GM18861 (cell line): ENCODE results near the gene ANTXR2.
"Not testable (repeated sequence)": the region's sequence is repeated elsewhere in the genome, so short reads cannot be mapped to it uniquely, and the experiment has no call there.

ENCODE experiments used
- ATAC-seq: cut with Tn5 transposase; IDR thresholded peaks from one replicate; pipeline ENCODE4 v1.9.1; 2021; ENCODE audit not compliant: unreplicated experiment

Gene ANTXR2

DNA sequence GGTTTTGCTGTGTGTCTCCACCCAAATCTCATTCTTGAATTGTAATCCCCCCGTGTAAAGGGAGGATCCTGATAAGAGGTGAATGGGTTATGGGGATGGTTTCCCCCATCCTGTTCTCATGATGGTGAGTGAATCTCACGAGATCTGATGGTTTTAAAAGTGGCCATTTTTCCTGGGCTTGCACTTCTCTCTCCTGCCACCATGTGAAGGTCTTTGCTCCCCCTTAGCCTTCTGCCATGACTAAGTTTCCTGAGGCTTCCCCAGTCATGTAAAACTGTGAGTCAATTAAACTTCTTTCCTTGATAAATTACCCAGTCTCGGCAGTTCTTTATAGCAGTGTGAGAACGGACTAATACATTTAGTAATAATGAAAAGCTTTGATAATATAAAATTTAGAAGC is 46.9 kb downstream of the ANTXR2 start:
- no peak for ATAC-seq

DNA sequence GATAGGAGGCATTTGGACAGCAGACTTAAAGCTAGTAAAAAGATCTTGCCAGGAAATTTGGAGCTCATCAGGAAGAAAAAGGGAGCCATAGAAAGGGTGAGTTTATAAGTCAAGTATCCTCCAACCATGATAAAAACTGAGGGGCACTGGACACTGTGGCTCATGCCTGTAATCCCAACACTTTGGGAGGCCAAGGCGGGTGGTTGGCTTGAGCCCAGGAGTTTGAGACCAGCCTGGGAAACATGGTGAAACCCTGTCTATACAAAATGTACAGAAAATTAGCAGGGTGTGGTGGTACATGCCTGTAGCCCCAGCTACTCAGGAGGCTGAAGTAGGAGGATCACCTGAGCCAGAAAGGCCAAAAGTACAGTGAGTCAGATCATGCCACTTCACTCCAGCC is 48.7 kb downstream of the ANTXR2 start:
- ATAC-seq, result no peak

DNA sequence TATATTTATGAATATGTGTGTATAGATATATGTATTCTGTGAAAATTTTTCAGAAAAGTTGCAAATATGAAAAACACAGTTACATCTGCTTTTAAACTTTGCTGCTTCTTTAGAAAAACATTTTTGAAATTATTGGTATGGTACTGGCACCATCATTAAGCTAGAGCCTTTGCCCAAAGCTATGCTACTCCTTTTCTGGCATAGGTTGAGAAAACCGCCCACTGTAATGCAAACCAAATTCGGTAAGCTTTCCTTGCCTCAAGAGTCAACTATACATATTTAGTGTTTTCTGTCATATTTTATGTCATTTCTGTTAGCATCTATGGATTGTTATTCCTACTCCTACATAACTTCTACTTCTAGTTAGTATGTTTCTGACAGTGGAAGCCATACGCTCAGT is 50.7 kb downstream of the ANTXR2 start:
- no peak for ATAC-seq

DNA sequence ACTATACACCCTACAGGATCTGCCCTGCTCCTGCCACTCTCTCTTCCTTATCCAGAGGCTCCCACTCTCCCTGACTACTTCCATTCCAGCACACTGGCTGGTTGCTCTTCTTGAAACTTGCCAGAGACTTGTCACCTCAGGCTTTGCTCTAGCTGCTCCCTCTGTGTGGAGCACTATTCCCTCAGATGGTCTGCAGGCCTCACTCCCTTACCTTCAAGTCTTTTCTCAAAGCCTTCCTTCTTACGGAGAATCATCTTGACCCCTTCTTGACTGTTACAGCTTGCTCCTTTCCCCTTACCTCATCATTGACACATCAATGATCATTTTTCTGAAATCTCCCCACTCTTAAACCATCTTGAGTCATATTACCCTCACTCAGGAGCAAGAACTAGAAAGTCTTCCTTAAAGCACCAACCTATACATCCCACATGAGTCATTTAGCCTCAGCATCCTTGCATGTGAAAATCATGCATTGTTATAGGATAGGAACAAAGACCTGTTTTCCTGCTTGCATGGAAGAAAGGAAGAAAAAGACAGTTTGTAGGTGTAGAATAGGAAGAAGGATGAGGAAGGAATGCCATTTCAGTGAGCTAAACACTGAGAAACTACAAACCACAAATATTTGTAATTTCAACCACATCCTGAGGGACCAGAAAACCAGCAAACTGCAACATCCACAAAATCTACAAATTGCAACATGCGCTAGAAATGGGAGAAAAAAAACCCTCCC is 55.7 kb downstream of the ANTXR2 start:
- ATAC-seq, result no peak

DNA sequence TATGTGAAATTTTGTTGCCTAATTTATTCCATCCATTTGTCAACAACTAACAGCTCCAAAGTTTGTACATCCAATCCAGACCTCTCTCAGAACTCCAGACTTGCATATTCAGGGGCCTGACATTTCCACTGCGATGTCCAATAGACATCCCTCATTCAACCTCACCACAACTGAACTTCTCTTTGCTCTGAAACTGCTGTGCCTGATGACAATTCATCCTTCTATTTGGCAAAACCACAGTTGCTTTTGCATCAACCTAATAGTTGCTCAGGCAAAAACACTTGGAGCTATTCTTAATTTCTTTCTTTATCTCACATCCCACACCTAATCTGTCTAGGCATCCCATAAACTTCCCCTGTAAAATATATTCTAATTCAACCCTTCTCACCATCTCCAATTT is 56.5 kb downstream of the ANTXR2 start:
- ATAC-seq, result no peak

DNA sequence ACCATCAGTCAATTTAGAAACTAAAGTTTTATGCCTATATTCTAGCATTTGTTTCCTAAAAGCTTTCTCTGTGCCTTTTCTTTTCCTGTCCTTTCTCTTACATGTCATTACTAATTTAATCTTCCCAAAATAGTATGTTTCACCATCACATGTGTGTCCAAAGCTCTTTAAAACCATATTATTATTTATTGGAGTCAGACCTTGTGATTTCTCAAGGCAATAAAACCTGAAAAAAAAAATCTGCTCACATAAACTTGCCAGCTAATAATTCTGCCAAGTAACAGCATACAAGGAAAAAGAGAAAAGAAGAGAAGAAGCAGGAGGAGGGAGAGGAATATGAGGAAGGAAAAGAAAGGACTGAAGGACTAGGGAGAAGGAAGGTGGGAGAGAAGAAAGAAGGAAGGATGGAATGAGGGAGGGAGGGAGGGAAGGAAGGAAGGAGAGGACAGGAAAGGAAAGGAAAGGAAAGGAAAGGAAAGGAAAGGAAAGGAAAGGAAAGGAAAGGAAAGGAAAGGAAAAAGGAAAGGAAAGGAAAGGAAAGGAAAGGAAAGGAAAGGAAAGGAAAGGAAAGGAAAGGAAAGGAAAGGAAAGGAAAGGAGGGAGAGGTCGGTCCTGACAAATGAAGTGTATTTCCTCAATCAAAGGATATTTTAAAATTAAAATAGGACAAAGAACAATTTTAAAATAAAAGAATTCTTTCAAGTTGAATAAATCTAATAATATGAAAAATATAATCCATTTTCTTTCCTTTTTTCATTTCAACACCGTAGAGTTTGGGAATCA is 57.4 kb downstream of the ANTXR2 start:
- ATAC-seq, result no peak

DNA sequence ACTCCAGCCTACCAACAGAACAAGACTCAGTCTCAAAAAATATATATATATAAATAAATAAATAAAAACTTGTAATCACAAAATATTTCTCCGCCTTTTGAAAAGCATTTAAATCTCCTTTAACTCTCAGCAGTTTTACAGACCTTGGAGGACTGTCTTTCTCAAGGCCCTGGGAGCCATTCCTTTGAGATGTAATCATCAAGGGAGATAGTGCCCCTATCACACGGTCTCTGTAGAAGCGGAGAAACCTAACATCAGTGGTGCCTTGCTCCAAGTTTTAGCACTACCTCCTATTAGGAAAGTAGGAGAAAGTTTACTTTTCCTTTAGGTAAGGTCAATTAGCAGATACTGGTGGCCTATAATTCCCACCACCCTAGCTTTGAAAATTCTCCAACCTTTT is 58.5 kb downstream of the ANTXR2 start:
- no peak for ATAC-seq

DNA sequence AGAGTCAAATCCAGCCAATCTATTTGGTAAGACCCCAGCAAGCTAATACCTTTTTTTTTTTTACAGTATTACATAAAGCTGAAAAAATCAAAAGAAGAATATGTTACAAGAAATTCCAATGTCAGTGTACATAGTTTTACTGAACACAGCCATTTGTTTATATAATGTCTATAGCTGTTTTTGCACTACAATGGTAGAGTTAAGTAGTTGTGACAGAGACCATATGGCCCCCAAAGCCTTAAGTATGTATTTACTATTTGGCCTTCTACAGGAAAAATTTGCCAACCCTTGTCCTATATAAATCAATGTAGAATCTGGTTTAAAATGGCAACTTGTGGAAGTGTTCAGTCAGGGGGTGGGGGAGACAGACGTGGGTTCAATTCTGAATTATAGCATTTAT is 60.7 kb downstream of the ANTXR2 start:
- no peak for ATAC-seq

DNA sequence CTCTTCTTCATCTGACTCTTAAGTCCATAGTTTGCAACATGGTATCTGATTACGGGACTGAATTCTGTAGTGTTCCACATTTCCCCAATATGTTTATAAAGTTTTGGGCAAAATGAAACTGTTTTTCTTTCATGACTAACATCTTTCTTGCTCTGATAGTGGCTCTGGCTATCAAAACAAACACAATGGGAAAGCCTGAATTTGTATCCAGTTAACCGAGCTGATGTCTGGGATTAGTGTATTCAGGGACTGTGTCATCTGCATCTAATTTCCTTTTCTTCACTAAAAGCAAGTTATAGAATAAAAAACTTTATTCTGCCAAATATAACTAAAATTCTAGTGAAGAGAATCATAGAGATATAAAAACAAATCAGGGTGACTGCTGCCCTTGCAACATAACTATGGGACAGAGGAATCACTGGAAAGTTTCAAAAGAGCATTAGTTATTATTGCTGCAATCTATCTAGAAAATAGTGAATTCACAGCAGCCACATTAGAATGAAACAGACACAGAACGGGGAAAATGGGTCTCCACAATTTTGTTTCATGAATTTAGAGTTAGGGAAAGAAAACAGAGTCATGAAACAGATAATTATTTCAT is 61.3 kb downstream of the ANTXR2 start:
- ATAC-seq, result no peak

DNA sequence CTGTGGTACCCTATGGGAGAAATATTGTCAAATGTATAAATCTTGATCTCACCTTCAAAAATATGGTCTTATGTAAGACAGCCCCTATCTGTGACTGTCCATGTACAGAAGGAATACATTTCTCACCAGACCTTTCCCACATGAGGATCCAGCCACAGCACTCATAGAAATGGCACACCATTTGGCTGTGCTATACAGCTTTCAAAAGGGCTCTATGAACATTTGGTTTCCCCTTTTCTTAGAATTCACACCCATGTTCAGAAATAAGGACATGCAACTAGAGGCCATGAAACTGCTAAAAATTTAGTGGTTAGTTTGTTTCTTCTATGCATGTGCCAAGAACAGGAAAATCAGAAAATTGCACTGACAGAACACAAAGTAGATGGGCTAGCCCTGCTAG is 62.7 kb downstream of the ANTXR2 start:
- ATAC-seq, result no peak

DNA sequence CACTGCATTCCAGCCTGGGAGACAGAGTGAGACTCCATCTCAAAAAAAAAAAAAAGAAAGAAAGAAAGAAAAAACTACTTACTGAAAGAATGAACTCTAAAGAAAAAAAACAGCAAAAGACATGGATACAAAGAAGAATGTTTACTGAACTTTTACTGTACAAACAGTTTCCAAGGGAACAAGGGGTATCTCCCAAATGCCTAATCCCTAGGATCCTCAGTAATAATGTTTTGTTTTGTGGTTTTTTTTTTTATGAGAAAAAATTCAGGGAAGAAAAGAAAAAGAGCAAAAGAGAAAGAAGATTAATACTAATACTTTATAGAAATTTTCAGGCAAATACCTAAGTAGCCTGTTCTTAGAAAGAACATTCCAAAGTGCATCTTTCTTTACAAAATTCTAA is 63.2 kb downstream of the ANTXR2 start:
- no peak for ATAC-seq

DNA sequence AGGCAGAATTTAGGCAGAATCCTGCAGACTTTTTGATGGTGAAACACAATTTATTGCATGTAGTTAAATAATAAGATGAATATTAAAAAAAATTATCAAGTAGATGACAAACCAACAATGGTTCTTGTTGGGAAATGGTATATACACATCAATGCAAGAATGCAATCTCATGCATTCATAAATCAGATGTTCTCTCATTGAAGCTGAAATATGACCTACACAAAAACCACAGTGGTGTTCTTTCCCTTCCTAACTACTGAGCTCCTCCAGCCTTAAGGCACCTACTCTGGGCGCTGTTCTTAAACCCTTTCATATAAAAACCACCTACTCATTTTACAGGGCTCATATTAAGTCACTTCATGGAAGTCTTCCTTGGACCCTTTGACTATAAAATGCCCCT is 64.1 kb downstream of the ANTXR2 start:
- no peak for ATAC-seq

DNA sequence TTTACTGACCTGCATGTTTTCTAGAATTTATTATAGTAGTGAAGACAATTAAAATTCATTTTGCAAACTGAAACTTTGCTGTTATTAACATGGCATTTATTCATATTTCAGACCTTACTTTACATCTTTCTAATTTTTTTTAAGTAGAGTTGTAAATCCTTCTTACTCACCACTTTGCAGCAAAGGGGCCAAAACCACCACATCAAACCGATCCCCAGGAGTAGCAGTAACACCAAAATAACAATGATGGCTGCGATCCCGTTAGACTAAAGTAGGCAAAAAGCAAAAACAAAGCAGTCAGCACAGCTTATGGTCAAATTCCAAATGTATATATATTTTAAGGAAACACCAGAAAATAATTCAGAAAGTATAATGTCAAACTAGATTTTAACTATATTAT is 64.7 kb downstream of the ANTXR2 start:
- ATAC-seq, result no peak

DNA sequence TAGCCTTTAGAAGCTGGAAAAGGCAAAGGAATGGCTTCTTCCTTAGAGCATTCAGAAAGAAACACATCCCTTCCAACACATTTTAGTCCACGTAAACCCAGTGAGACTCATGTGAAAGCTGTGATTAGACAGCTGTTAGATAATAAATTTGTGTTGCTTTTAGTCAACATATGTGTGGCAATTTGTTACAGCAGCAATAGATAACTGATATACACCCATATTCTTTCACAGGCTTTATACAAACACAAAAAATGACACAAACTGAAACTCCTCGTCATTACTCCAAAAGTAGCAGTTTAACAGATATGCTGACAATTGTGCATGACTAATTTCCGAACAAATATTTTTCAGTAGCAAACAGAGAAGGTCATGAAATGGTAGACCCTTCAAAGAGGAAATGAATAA is 65.3 kb downstream of the ANTXR2 start:
- peak; percentile 92 for ATAC-seq

DNA sequence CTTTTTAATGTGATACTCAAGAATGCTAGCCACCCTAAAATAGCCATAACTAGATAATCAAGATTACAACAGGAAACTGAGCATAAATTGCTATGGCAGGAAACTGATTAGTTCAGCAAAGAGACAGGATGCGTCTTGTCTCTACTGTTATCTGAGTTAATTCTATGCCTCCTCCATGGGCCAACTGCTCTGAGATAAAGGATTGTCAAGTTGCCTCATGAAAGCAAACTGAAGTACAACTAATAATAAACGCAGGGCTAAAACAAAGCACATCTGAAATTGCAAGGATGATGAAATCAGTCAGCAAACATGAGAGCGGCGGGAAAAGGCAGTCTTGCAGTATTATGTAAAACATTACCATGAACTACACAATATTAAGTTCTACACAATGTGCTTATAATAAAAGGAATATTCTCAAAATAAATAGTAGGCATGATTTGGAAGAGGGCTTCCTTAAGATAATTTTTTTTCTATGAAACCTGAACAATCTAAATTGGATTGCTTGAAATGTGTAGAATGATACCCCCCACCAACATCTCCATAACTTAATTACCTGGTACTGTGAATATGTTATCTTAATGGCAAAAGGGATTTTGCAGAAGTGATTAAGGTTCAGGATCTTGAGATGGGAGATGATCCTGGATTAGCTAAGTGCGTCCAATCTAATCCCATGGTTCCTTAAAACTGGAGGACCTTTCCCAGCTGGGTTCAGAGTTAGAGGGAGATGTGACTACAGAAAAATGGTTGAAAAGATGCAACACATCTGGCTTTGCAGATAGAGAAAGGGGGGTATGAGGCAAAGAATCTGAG is 65.9 kb downstream of the ANTXR2 start:
- no peak for ATAC-seq

DNA sequence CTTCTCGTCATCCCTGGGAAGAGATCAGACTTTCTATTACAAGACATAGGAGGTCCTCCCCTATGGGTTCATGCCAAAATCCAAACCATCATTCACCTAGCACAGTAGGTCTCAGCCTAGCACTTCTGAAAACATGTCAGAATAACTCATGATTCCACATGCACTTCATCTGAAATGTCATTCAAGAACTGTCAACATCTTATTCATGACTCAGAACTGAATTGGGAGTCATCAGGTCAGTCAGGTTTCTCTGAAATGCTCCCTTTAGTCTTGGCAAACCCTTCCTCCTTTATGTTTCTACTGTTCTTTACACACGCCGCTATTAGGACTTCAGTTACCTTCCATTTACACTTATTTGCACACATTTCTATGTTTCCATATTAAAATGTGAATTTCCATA is 67.2 kb downstream of the ANTXR2 start:
- ATAC-seq, result no peak

DNA sequence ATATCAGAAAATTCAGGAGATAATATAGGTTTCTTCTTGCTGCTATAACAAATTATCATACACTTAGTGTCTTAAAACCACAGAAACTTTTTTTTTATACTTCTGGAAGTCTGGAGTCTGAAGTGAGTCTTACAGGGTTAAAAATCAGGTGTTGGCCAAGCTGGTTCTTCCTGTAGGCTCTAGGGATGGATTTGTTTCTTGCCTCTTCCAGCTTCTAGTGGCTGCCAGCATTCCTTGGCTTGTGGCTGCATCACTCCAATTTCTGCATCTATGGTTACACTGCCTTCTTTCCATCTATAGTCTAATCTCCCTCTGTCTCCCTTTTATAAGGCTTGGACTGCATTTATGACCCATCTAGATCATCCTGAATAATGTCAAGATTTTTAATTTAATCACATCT is 68.7 kb downstream of the ANTXR2 start:
- ATAC-seq, result no peak

DNA sequence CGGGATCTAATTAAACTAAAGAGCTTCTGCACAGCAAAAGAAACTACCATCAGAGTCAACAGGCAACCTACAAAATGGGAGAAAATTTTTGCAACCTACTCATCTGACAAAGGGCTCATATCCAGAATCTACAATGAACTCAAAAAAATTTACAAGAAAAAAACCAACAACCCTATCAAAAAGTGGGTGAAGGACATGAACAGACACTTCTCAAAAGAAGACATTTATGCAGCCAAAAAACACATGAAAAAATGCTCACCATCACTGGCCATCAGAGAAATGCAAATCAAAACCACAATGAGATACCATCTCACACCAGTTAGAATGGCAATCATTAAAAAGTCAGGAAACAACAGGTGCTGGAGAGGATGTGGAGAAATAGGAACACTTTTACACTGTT is 70.5 kb downstream of the ANTXR2 start:
- not testable (repeated sequence) for ATAC-seq

DNA sequence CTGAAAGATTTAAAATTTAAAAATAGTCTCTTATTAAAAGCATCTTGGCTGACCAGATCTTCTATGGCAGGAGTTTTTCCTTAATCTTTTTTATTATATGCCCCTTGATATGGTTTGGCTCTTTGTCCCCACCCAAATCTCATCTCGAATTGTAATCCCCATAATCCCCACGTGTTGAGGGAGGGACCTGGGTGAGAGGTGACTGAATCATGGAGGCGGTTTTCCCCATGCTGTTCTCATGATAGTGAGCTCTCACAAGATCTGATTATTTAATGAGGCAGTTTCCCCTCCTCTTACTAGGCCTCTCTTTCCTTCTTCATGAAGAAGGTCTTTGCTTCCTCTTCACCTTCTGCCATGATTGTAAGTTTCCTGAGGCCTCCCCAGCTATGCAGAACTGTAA is 74.0 kb downstream of the ANTXR2 start:
- ATAC-seq, result not testable (repeated sequence)

DNA sequence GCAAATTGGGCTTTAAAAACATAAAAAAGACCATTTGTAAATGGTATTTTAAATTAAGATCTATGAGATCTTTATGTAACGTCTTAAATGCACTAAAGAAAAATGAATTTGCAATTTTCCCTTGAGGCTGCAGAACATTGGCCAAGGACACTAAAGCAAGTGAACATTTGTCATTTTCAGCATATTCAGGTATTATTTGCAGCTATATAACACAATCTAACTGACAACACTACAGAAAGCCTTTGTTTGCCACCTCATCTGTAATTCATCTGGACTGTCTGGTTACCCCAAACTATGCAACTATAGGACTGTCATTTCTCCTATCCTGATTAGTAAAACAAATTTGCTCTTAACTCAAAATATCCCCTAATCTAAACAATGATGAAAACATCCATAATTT is 74.8 kb downstream of the ANTXR2 start:
- no peak for ATAC-seq

DNA sequence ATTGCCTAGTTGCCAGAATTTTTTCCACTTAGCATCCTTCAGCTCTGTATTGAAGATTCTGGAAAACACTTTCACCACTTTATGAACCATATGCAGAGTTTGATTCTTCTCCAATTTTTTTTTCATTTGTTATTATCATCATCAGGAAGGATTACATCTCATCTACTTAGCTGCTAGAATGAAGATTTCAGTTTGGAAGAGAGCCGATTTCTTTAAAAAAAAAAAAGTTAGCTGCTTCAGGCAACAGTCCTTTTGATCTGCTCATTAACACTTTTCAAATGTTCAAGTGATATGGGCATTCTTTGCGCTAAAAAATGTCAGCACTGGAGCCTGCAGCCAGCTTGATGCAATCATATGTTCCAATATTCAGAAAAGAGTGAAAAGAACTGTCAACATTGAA is 76.2 kb downstream of the ANTXR2 start:
- ATAC-seq, result no peak
